Mesenchymal stem cell (in vitro differentiated cells and primary cell): ENCODE measurements around the gene NUMB.
"Not testable (repeated sequence)": the region's sequence is repeated elsewhere in the genome, so short reads cannot be mapped to it uniquely, and the experiment has no call there.

ENCODE experiments used
- DNase-seq: peaks from one replicate; pipeline ENCODE4 v3.0.0-alpha.2; 2013
- H2AFZ ChIP-seq: one replicate; pipeline ENCODE4 v1.6.1; 2013; ENCODE audit warnings: low read depth, mild to moderate bottlenecking, control low read depth, inconsistent platforms, low read length, moderate library complexity
- H2AK5ac ChIP-seq: 2 replicates; pipeline ENCODE4 v1.6.1; 2013; ENCODE audit warnings: low read length, moderate library complexity, mild to moderate bottlenecking, inconsistent platforms; ENCODE audit not compliant: severe bottlenecking
- H2BK120ac ChIP-seq: one replicate; pipeline ENCODE4 v1.6.1; 2013; ENCODE audit warnings: low read depth, mild to moderate bottlenecking, inconsistent platforms, low read length, moderate library complexity
- H2BK12ac ChIP-seq, 2 experiments: one replicate each; pipeline ENCODE4 v1.6.1; 2013; ENCODE audit warnings: inconsistent platforms in 2 of 2, low read length in 2 of 2, mild to moderate bottlenecking in 2 of 2, moderate library complexity in 2 of 2, control low read depth in 1 of 2
- H2BK15ac ChIP-seq: one replicate; pipeline ENCODE4 v1.6.1; 2013; ENCODE audit warnings: mild to moderate bottlenecking, low read depth, inconsistent platforms; ENCODE audit not compliant: poor library complexity, severe bottlenecking
- H2BK5ac ChIP-seq: 2 replicates; pipeline ENCODE4 v1.6.1; 2013; ENCODE audit warnings: low read depth, mild to moderate bottlenecking, low read length, control low read depth, inconsistent platforms; ENCODE audit not compliant: poor library complexity, severe bottlenecking
- H3K14ac ChIP-seq, 2 experiments: one replicate each; pipeline ENCODE4 v1.6.1; 2013; ENCODE audit warnings: inconsistent platforms in 2 of 2, low read length in 2 of 2, control low read depth in 1 of 2, mild to moderate bottlenecking in 1 of 2, moderate library complexity in 1 of 2
- H3K18ac ChIP-seq, 2 experiments: one replicate each; pipeline ENCODE4 v1.6.1; 2013; ENCODE audit warnings: inconsistent platforms in 2 of 2, low read length in 2 of 2, control low read depth in 1 of 2, low read depth in 1 of 2, mild to moderate bottlenecking in 1 of 2
- H3K23ac ChIP-seq, 2 experiments: one replicate each; pipeline ENCODE4 v1.6.1; 2013; ENCODE audit warnings: inconsistent platforms in 2 of 2, low read length in 2 of 2, mild to moderate bottlenecking in 2 of 2, moderate library complexity in 2 of 2, control low read depth in 1 of 2
- H3K27ac ChIP-seq: 2 replicates; pipeline ENCODE4 v1.5.1; 2013; ENCODE audit warnings: mild to moderate bottlenecking, moderate library complexity, low read length, control low read depth, inconsistent platforms; ENCODE audit not compliant: poor library complexity, severe bottlenecking
- H3K27me3 ChIP-seq, 2 experiments: 2 replicates each; pipeline versions ENCODE4 v1.6.1 to v1.7.0; 2013; ENCODE audit warnings: low read length in 2 of 2, mild to moderate bottlenecking in 2 of 2, moderate library complexity in 2 of 2, control low read depth in 1 of 2, inconsistent platforms in 1 of 2; ENCODE audit not compliant: control insufficient read depth in 1 of 2, insufficient read depth in 1 of 2
- H3K36me3 ChIP-seq, 2 experiments: 2 replicates each; pipeline versions ENCODE4 v1.6.1 to v1.7.0; 2013; ENCODE audit warnings: low read length in 2 of 2, control low read depth in 1 of 2, inconsistent platforms in 1 of 2, low read depth in 1 of 2, mild to moderate bottlenecking in 1 of 2; ENCODE audit not compliant: insufficient read depth in 2 of 2, control insufficient read depth in 1 of 2
- H3K4ac ChIP-seq, 2 experiments: one replicate each; pipeline ENCODE4 v1.6.1; 2013; ENCODE audit warnings: inconsistent platforms in 2 of 2, low read length in 2 of 2, mild to moderate bottlenecking in 2 of 2, moderate library complexity in 2 of 2, control low read depth in 1 of 2, low read depth in 1 of 2
- H3K4me1 ChIP-seq: 2 replicates; pipeline ENCODE4 v1.6.1; 2013; ENCODE audit warnings: low read depth, low read length, control low read depth; ENCODE audit not compliant: control insufficient read depth, insufficient read depth
- H3K4me2 ChIP-seq: 2 replicates; pipeline ENCODE4 v1.6.1; 2013; ENCODE audit warnings: low read length, mild to moderate bottlenecking, inconsistent platforms; ENCODE audit not compliant: poor library complexity, severe bottlenecking
- H3K4me3 ChIP-seq, 2 experiments: 2 replicates each; pipeline versions ENCODE4 v1.5.1 to v1.7.0; 2013; ENCODE audit warnings: low read length in 2 of 2, mild to moderate bottlenecking in 2 of 2, control low read depth in 1 of 2, low read depth in 1 of 2; ENCODE audit not compliant: insufficient read depth in 1 of 2
- H3K79me1 ChIP-seq: replicated peaks from 2 replicates; pipeline ENCODE4 v1.6.1; 2013; ENCODE audit warnings: mild to moderate bottlenecking, control low read depth, low read length, inconsistent platforms; ENCODE audit not compliant: poor library complexity, severe bottlenecking
- H3K9ac ChIP-seq: 2 replicates; pipeline ENCODE4 v1.7.0; 2013; ENCODE audit warnings: mild to moderate bottlenecking, low read length, moderate library complexity
- H3K9me3 ChIP-seq: 2 replicates; pipeline ENCODE4 v1.7.0; 2013; ENCODE audit warnings: mild to moderate bottlenecking, low read length; ENCODE audit not compliant: control insufficient read depth
- H4K8ac ChIP-seq: one replicate; pipeline ENCODE4 v1.6.1; 2013; ENCODE audit warnings: inconsistent platforms, mild to moderate bottlenecking, low read length, moderate library complexity
- H4K91ac ChIP-seq: one replicate; pipeline ENCODE4 v1.6.1; 2013; ENCODE audit warnings: mild to moderate bottlenecking, low read length, inconsistent platforms
- WGBS: methylation state at CpG from one replicate; pipeline ENCODE4 v1.1.7; 2013; ENCODE audit warnings: mixed read lengths; 5-methylcytosine and 5-hydroxymethylcytosine counted together

The NUMB gene

DNA sequence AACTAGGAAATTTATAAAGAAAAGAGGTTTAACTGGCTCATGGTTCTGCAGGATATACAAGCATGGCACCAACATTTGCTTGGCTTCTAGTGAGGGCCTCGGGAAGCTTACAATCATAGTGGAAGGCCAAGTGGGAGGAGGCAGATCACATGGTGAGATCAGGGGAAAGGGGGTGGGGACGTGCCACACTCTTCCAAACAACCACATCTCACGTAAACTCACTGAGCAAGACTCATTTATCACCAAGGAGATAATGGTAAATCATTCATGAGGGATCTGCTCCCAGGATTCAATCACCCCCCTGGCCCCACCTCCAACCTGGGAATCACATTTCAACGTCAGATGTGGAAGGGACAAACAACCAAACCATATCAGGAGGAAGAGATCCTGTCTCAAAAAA, 35.8 kb downstream of the NUMB start:
- Histone ChIP-seq H3K27me3 (no peaks in the 10 kb centered on the region), H3K4ac (no peak overlapping the region), H2BK120ac (no peak overlapping the region), H4K8ac (no peak overlapping the region), H3K79me1 (peaks cover 16% of the 10 kb centered on the region), H3K23ac (no peak overlapping the region), H3K4me2 (no peak overlapping the region), H3K4me3 (no peak overlapping the region), H2BK15ac (no peak overlapping the region), H3K9ac (no peak overlapping the region), H2BK5ac (no peak overlapping the region), H2BK12ac (no peak overlapping the region), H3K18ac (no peak overlapping the region), H3K14ac (no peak overlapping the region), H3K27ac (no peak overlapping the region), H4K91ac (no peak overlapping the region), H3K9me3 (no peaks in the 10 kb centered on the region), H2AK5ac (no peak overlapping the region), H3K4me1 (peaks cover 10% of the 10 kb centered on the region), H3K36me3 (peaks cover 5 to 35% of the 10 kb centered on the region in 2 experiments), H2AFZ (no peak overlapping the region)
- peak; percentile 35 for DNase-seq
- WGBS, result 54% methylated on average over 3 of the region's 4 CpGs

DNA sequence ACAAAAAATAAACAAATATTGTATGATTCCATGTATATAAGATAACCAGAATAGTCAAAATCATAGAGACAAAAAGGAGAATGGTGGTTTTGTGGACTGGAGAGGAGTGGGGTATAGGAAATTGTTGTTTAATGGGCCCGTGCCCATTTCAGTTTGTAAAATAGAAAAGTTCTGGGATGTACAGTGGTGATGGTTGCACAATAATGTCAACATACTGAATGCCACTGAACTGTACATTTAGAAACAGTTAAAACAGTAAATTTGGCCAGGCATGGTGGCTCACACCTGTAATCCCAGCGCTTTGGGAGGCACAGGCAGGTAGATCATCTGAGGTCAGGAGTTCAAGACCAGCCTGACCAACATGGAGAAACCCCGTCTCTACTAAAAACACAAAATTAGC, 40.1 kb downstream of the NUMB start:
- Histone ChIP-seq H3K18ac (no peak overlapping the region), H3K27ac (no peak overlapping the region), H3K23ac (no peak overlapping the region), H2BK5ac (no peak overlapping the region), H2BK15ac (no peak overlapping the region), H2BK12ac (no peak overlapping the region), H3K9ac (no peak overlapping the region), H3K79me1 (peaks cover 19% of the 10 kb centered on the region), H2AK5ac (no peak overlapping the region), H3K36me3 (peaks cover 11 to 54% of the 10 kb centered on the region in 2 experiments), H3K14ac (no peak overlapping the region), H3K4me3 (no peak overlapping the region), H3K9me3 (no peaks in the 10 kb centered on the region), H3K27me3 (no peaks in the 10 kb centered on the region), H2BK120ac (no peak overlapping the region), H3K4me2 (no peak overlapping the region), H2AFZ (no peak overlapping the region), H3K4me1 (peaks cover 6% of the 10 kb centered on the region), H4K8ac (no peak overlapping the region), H4K91ac (no peak overlapping the region), H3K4ac (no peak overlapping the region)
- WGBS, result 100% methylated on average over 3 of the region's 3 CpGs
- DNase-seq, result no peak

DNA sequence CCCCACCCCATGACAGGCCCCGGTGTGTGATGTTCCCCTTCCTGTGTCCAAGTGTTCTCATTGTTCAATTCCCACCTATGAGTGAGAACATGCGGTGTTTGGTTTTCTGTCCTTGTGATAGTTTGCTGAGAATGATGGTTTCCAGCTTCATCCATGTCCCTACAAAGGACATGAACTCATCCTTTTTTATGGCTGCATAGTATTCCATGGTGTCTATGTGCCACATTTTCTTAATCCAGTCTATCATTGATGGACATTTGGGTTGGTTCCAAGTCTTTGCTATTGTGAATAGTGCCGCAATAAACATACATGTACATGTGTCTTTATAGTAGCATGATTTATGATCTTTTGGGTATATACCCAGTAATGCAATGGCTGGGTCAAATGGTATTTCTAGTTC, 52.1 kb downstream of the NUMB start:
- not testable (repeated sequence) for H2BK120ac ChIP-seq, H4K8ac ChIP-seq, H3K4ac ChIP-seq, H2AFZ ChIP-seq, H3K4me2 ChIP-seq, DNase-seq, H3K18ac ChIP-seq, H4K91ac ChIP-seq, H3K4me3 ChIP-seq, H3K14ac ChIP-seq, H3K4me1 ChIP-seq, H3K23ac ChIP-seq, H2AK5ac ChIP-seq, H3K27me3 ChIP-seq, H3K9ac ChIP-seq, H2BK5ac ChIP-seq, H3K27ac ChIP-seq, H2BK15ac ChIP-seq, H2BK12ac ChIP-seq, H3K9me3 ChIP-seq
- peaks cover 11 to 61% of the 10 kb centered on the region in 2 experiments for H3K36me3 ChIP-seq
- H3K79me1 ChIP-seq, result peaks cover 23% of the 10 kb centered on the region
- no CpG with 5 or more reads among the region's 3 CpGs for WGBS

DNA sequence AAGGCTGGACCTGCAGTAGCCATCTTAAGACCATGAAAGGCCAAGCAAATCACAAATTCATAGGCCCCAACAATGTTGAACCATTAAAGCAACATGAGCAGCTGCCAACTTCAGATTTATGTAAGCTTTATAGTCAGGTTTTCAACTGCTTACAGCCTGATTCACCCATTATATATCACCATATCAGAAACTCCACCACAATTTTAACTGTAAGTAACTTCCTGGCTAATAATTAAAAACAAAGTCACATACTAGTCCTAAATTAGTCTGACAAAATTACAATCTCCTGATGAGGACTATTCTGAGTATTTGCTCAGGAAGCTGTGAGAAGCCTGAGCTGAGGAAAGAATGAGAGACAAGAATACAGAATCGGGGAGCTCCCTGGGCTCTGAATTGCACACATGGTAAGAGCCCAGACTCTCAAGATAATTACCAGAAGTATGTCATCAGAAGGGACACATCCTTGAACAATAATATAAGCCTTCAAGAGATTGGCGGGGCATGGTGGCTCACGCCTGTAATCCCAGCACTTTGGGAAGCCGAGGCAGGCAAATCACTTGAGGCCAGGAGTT, 55.1 kb downstream of the NUMB start:
- H3K4me2 ChIP-seq, result no peak overlapping the region
- no peak overlapping the region for H3K4me3 ChIP-seq
- peaks cover 4 to 61% of the 10 kb centered on the region in 2 experiments for H3K36me3 ChIP-seq
- no peak overlapping the region for H3K4ac ChIP-seq
- no peak for DNase-seq
- no peak overlapping the region for H2BK15ac ChIP-seq
- no peaks in the 10 kb centered on the region for H3K27me3 ChIP-seq
- no peak overlapping the region for H3K18ac ChIP-seq
- H2AFZ ChIP-seq, result no peak overlapping the region
- no peak overlapping the region for H2BK12ac ChIP-seq
- H4K8ac ChIP-seq, result no peak overlapping the region
- H2BK5ac ChIP-seq, result no peak overlapping the region
- no peak overlapping the region for H2BK120ac ChIP-seq
- H3K79me1 ChIP-seq, result peaks cover 24% of the 10 kb centered on the region
- 97% methylated on average over 4 of the region's 4 CpGs for WGBS
- no peak overlapping the region for H3K9ac ChIP-seq
- peaks cover 3% of the 10 kb centered on the region for H3K4me1 ChIP-seq
- no peak overlapping the region for H3K14ac ChIP-seq
- no peaks in the 10 kb centered on the region for H3K9me3 ChIP-seq
- no peak overlapping the region for H3K23ac ChIP-seq
- peak overlapping the region; percentile 57 for H3K27ac ChIP-seq
- no peak overlapping the region for H4K91ac ChIP-seq
- no peak overlapping the region for H2AK5ac ChIP-seq
